Astrocyte of the hippocampus (primary cell): ENCODE data around the gene MYO5A.

Source experiments
- DNase-seq: peaks from one replicate; pipeline ENCODE4 v3.0.0; 2011; ENCODE audit warnings: low read depth, low spot score

Gene MYO5A

DNA sequence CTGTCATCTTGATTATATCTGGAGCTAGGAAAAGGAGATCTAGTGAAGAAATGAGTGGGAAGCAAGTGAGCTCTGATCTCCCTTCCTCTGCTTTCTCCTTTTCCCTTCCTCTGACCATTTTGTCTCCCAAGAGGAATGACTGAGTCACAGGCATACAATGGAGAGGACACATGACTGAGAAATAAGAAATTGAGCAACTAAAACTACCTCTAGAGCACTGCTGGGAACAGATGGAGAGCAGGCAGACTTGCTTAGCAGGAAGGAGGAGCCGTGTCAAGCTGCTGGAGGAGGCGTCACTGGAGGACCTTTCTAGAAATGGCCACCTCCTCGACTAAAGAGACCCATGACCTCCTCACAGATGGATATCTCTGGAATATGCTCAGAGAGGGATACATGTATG lies 166.2 kb downstream of the MYO5A start:
- no peak for DNase-seq

DNA sequence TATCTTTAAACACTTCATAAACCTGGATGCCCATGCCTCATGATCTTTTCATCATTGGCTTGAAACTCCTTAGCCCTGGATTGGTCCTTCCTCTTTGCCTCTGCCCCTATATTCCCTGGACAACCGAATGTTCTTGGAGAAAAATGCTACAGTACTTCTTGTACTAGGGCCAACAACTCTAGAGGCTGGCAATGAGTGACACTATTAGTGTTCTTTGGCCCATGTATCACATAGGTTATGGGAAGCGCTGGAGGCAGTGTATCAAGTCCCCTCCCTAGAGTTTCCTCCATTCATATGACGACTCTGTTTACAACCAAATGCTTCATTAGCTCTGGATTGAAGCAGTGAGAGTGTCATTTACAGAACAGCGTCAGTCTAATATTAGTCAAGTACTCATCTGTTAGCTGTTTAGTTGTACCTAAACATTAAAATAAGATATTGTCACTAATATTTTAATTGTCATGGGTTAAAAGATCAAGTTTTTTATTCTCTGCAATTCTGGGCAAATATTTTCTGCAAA lies 166.6 kb downstream of the MYO5A start:
- no peak for DNase-seq

DNA sequence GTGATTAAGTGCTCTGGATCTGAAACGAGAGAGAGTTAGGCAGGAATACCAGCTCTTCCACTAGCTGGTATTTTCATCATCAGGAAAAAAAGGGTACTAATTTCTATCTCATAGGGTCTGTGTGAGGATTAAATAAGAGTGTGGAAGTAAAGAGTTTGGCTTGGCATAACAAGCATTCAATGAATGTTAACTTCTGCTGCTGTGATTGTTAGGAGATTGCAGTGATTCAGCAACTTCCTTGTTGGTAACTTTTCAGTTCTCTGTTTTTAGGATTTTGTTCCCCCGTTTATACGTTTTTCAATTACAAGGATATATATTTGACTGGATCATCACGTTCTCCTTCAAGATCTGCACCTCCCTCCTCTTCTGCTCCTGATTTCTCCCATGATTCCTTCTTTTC lies 167.2 kb downstream of the MYO5A start:
- DNase-seq, result no peak

DNA sequence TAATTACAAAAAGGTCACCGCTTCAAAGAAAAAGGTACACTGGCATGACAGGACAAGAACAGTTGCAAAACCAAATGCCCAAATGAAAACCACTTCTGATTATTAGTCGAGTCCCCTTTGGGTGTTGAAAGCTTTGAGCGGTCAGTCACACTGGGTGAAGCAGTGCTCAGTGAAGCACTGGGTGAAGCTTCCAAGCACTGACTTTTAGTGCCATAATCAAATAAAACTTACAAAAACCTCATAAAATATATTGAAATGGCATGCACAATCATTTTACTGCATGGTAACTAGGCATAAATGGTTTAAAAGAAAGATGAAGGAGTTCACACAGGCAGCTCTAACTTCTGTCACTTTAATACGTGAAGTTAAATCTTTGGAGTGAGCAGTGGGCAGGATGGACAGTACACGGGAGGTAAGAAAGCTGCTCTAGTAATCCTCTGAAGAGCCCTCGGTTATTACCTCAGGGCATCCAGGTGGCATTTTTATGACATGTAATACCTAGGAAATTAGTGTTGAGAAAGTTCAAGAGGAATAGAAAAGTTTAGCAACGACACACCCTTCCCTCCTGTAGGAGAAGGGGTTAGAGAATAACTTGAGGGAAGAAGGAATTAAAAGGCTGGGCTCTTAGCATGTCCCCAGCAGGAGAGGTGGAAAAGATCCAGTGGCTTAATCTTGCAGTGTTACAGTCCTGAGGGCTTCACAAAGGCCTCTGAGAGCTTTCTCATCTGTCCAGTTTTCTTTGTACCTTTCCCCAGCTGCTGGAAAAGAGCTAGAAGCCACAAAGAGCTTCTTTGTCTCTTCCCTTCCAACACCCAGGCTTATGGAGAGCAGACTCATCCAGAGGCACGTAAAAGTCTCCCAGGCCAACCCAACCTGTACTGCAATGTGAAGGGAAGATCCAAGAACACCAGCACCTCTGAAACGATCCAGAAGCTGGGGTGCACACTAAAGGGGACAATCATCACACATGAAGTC lies 168.2 kb downstream of the MYO5A start:
- no peak for DNase-seq

DNA sequence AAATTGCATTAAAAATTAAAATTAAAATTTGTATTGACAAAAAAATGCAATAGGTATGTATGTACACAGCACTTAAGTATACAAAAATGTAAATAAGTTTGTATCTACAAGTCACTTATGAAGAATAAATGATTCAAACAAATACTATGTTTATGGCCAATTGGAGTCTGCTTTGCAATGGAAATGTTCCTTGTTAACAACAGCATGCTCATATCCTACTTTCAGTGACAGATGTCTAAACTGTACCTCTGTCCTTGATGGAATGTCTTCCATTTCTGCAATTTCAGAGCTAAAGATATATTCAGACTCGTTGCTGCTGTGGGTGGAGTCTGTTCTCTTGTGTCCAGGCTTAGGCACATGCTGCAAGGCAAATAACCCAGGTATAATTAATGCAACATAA lies 169.0 kb downstream of the MYO5A start:
- no peak for DNase-seq

DNA sequence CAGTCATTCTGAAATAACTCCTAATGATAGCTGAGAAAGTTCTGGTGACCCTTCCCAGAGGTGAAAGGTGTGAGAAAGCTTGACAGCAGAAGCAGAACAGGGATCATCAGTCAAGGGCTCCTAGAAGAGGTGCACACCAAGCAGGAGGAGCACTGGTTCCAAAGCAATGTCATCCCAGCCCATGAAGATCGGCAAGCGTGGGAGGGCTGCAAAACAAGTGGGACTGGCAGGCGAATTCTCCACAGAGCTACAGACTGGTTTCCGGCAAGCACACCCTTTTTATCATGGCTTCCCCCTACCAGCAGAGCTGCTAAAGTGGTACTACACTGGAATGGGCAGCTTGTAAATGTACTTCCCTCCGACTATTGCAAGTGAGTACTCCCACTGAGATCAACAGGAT lies 170.7 kb downstream of the MYO5A start:
- no peak for DNase-seq

DNA sequence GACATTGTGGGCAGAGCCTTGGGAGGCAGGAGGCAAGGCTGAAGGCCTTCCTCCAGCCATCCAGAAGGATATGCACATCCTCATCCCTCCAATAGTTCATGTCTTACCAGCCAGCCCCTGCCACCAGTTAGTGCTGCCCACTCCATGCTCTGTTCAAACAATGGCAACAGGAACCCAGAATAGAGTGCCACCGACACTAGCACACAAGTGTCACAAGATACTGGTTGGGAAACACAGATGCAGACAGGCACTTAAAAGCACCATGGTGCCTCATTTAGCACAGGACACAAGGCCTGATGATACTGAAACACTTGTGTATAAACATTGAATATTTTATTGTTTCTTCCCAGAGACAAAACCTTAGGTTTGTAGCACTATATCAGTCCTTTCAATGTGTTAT lies 176.6 kb downstream of the MYO5A start:
- no peak for DNase-seq

DNA sequence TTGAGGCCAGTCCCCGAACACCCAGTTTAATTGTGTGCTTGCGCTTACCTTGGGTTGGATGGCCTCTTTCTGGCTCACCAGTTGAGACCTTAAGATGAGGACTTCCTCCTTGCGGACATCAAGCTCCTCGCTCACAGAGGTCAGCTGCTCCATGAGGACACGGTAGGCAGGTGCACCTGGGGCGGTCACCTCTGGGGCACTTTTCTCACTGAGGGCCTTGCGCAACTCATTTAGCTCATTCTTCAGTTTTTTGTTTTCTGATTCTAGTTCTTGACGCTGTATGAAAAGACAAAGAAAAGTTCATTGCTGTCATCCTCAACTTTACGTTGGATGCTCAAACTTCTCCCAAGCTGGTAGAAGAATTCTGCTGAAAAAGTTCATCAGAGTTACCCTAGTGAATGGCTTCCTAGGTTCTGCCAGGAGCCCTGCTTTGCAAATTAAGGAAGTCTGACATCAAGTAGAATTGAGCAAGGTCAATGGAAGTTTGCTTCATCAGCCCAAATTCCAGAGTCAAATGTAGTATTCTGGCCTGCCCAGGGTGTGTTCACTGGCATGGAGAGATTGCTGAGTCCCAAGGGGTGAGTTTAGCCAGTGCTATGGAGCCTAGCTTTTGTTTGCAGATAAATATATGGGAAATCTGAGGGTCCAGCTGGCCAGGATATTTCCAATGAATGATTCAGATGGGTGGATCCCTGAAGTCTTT lies 177.3 kb downstream of the MYO5A start:
- DNase-seq, result no peak

DNA sequence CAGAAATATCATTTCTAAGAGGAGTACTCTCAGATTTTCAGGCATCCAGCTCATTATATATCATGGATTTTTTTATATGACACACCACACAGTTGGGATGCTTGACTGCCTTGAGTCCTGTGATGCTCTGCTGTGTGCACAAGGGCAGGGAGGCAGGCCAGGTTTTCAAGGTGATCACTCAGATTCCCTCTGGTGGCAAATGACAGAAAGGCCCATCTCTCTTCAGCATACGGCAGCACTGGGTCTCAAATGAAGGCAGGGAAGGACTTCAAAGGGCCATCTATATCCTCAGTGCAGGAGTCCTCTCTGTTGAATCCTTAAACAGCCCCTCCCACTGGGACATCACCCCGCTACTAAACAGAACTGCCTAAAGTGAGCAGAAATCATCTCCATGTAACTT lies 178.3 kb downstream of the MYO5A start:
- no peak for DNase-seq

DNA sequence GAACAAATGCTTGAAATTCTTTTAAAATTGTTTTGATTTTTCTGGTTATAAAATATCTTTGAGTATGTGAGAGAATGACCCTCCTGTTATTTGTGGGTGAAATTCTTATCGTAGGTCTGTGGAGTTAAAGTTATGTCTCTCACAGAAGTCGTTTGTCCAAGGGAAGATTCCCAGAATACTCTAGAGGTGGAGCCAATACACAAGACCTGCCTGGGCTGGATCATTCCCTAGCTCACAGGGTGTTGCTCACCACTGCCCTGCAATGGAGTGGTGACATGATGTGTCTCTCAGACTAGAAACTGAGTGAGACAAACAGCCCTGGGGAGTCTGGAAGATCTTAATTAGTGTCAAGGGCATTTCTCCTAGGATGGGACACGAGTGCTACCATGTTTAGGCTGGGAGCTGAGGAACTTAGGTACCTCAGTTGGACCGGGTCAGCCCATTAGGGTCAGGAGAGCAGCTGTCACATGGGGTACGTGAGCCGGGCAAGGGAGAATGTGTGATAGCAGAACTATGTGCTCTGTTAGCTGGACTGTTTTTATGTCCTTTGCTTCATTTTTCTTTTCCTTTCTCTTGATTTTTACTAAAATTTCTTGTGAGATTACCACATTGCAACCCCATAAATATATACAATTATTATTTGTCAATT lies 179.5 kb downstream of the MYO5A start:
- DNase-seq, result peak; percentile 53

DNA sequence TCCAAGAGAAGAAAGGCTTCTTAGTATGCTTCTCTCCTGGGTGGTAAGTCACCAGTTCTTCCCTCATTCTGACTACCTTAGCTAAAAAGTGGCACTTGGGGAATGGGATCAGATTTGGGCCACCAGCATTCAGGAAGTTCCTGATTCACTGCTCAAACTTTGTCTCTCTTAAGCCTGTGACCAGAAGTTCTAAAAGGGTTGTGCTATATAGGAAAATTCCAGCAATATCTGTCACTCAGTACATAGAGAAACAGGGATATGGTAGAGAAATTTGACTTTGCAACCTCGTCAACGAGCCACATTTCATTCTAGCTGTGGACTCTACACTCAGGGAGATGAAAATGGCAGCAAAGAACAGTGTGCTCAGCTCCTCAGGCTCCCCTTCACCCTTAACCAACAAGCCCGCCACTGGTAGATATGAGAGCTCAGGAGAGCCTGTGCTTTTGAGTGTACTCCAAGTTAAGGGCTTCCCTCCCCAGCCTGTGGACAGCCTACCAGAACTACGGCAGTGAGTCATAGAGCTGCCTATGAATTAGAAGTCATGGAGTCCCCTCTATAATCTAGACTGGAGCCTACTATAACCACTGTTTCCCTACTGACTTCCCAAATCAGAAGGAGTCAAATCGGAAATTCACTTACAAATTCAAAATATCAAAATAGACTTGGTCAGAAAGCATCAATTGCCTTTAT lies 180.5 kb downstream of the MYO5A start:
- DNase-seq, result peak; percentile 33

DNA sequence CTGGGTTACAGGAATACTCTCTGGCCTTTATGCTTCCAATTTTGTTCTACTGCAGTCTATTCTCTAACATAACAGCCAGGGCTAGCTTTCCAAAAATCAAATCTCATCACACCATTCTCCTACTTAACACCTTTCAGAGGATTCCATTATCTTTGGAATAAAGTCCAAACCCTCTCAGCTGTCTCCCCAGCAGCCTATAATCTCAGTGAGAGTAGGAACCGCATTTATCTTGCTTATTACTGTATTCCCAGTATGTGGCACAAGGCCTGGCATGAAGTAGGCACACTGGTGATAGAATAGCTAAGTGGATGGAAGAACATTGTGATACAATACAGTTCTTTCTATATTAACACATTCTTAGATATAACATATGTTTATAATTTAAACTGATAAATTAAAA lies 184.1 kb downstream of the MYO5A start:
- DNase-seq, result no peak

DNA sequence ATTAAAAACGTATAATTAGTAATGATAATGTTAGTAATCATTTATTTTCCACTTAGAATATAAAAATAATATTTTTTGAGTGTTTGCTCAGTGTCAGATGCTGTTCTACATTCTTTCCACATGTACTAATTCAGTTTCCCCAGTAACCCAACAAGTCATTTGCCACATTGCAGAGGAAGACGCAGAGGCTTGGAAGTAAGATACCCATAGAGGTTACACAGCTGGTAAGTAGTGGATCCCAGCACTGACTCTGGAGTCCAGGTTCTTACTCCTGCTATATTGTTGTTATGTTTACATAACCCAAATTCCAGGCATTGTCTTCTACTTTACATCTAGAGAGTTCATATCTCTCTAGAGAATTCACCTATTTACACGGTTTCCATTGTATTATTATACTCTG lies 184.8 kb downstream of the MYO5A start:
- DNase-seq, result peak; percentile 35

DNA sequence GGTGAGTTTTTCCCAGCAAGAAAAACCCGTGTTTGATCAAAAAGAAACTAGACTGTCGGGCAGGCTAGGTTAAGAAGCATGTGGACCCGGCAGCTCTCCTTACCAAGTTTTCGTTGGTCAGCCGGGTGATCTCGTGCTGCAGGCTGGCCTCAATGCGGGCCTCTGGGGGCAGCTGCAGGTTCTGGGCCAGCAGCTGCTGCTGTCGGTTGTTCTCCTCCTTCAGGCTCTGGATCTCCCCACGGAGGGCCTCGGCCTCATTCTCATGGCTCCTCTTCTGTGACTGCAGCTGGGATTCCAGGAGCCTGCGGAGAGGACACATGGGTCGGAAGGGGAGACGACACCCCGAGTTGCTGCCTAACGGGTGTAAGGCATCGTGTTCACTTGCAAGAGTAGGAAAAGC lies 188.6 kb downstream of the MYO5A start:
- DNase-seq, result no peak

DNA sequence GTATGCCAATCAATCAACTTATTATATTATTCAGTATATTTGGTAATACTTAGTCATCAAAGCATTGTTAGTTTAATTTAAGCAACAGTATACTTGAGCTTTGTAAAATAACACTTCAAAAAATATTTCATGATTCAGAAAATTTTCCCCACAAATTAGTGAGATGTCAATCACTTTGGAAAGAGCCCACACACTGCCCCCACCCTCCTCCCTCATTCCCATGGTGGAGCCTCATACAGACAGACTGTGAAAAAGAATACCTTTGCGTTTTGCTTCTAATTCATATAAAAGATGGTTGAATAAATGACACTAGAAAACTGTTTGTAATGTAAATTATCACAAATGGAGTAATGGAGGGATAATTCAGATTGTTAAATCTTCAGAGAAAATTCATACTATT lies 189.8 kb downstream of the MYO5A start:
- DNase-seq, result no peak

DNA sequence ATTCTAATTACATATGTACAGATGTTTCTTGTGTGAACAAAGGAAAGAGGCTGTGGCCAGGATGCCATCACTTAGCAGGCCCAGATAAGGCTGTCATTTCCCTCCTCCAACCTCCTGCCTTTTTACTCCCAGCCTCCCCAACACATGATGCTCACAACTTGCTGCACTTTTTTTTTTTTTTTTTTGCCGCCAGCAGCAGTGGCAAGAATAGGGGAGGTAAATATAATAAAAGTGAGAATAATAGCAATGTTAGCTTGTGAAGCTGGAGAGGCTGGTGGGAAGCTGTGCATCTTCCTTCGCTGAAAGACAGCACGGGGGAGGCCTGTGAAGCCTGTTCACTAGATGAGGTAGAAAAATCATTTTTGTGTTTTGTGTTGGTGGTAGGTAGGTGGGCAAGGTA lies 190.6 kb downstream of the MYO5A start:
- no peak for DNase-seq

DNA sequence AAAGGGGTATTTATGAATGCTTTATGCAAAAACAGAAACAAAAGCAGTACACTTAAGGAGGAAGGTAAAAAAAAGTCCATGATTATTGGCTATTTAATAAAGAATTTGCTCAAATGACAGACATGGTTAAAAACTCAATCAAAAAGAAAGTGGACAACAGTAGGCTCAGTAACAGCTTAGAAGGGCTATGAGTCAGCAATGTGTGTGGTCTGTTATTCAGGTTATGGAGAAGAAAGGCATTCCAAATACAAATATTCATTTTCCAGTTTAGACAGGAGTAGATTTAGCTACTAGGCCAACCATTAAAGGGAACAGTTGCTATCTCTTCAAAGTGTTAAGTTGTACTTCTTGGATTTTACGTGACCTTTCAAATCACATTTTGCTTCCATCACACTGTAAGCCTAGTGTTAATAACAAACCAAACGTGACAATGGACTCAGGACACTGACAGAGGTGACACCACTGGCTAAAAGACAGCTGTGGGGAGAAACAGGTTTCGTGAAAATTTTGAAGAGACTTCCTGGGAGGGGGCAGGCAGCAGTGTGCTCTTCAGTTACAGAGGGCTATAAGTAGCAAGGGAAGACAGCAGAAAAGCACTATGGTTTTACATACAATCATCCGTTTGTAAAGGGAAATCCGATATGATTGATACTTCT lies 191.4 kb downstream of the MYO5A start:
- DNase-seq, result peak; percentile 78

DNA sequence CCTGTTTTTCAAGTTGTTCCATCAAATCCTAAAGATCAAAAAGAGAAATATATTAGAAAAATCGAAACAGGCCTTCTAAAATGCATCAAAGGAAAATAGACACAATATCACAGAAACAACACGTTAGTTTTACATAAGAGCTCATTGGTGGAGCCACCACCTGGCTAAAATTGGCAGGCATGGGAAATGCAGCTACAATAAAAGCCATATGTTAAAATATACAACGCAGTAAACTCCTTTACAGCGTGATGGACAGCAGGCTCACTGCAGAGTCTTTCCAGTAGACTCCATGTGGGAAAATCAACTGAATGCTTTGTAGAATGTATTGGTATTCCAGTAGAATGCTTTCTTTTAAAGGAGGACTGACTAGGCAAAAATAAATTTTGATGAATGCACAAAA lies 192.2 kb downstream of the MYO5A start:
- DNase-seq, result no peak

DNA sequence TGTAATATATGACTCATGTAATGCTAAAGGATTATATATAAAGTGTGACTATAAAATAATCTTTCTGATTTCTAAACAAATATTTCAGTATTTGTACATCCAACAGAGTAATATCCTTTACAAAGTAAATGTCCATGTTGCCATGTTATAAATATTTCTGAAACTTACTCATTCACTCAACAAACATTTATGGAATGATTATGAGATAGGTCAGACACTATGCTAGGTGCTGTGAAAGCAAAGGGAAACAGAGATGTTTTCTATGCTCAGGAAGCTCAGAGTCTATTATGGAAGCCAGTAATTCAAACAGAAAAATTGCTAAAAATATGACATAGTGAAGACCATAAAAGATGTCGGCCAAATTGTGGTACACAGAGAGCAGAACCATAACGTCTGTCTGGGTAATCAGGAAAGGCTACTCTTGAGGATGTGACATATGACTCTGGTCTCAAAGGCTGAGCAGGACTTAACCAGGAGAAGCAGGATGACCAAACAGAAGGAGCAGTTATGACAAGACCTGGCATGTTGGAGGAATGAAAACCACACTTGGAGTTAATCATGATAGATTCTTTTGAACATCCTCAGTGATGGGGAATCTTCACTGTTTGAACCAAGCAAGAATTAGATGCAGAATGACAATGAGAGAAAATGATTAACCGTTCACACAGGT lies 194.1 kb downstream of the MYO5A start:
- no peak for DNase-seq

DNA sequence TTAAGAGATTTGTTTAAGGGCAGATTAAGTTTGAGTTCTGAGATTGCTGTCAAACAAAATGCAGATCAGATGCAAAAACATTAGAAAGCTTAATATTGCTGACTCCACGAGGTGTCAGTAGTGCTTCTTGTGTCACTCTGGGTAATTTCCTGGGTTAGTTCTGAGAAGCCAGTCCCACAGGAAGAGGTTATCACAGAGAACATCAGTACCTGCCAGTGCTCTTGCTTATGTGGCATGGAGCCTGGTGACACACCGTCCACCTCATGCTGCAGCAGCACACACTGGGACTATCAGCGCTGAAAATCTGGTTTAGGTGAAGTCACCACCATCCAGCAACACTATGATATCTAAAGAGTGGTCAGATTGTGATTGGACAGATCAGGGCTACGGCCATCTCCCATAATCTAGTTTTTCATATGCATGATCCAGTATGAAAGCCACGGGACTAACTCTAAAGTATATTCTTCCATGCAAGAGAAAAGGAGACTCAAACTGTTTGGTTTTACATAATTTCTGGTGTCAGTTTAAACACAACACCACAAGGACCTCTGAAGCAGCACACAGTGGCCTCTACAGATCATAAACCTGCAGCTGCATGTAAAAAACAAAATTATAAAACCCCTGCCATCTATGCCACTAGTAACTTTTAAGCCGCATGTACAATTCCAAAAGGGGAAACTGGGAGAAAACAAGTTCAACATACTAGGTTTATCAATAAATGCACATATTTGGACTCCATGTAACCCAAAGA lies 197.0 kb downstream of the MYO5A start:
- DNase-seq, result peak; percentile 57
